ENCODE measurements around the gene SNAI1. TPM values are rescaled to one million over a fixed set of nuclear protein-coding genes. Genes with fewer than 3 reads are reported as not detected.
"Not testable (repeated sequence)": the region's sequence is repeated elsewhere in the genome, so short reads cannot be mapped to it uniquely, and the experiment has no call there.

SNAI1 gene
- total and polyA plus RNA-seq, 12 donors: 0.28 to 13.2 (median 8.4) TPM

- DNase-seq: no peak
- Histone ChIP-seq H3K27ac (no peak overlapping the region), H3K27me3 (no peaks in the 10 kb centered on the region), H3K36me3 (replicated peaks in 1 of 2) (no peaks in the 10 kb centered on the region), H3K4me1 (replicated peaks in 1 of 2) (peaks cover 0 to 6% of the 10 kb centered on the region in 2 donors), H3K9me3 (replicated peaks in 1 of 3) (no peaks in the 10 kb centered on the region), H3K4me3 (no peak overlapping the region)
- 25 to 39% (median 34%) methylated on average over 2 of the region's 2 CpGs for WGBS, 4 donors
- intact Hi-C loops (cut with DNase I): loop anchor here (10.0 kb wide), 1 partner anchor 198 kb away; no protein-coding TSS in a partner anchor
- TF ChIP-seq, protein P1, sequence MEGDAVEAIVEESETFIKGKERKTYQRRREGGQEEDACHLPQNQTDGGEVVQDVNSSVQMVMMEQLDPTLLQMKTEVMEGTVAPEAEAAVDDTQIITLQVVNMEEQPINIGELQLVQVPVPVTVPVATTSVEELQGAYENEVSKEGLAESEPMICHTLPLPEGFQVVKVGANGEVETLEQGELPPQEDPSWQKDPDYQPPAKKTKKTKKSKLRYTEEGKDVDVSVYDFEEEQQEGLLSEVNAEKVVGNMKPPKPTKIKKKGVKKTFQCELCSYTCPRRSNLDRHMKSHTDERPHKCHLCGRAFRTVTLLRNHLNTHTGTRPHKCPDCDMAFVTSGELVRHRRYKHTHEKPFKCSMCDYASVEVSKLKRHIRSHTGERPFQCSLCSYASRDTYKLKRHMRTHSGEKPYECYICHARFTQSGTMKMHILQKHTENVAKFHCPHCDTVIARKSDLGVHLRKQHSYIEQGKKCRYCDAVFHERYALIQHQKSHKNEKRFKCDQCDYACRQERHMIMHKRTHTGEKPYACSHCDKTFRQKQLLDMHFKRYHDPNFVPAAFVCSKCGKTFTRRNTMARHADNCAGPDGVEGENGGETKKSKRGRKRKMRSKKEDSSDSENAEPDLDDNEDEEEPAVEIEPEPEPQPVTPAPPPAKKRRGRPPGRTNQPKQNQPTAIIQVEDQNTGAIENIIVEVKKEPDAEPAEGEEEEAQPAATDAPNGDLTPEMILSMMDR (IDR thresholded peaks at IDR 0.05): no peak
- no peak for TF ChIP-seq POLR2A (IDR thresholded peaks at IDR 0.05)
These were observed 6.2 kb upstream of the SNAI1 start for GRCh38 chr20:49976542-49976941.

GRCh38 chr20:49977740-49978139 is 5.0 kb upstream of the SNAI1 start:
- intact Hi-C loops (cut with DNase I): loop anchor here (2.0 to 10.0 kb wide), 2 partner anchors 93 to 197 kb away; no protein-coding TSS in a partner anchor
- H3K4me3 ChIP-seq; H3K36me3 ChIP-seq (replicated peaks in 1 of 2); H3K27ac ChIP-seq; H3K9me3 ChIP-seq (replicated peaks in 1 of 3); H3K27me3 ChIP-seq; DNase-seq: not testable (repeated sequence)
- 89 to 97% (median 91%) methylated on average over 2 of the region's 2 CpGs for WGBS, 4 donors
- peaks cover 7 to 13% of the 10 kb centered on the region in 2 donors for H3K4me1 ChIP-seq (replicated peaks in 1 of 2)

- TF ChIP-seq POLR2A (IDR thresholded peaks at IDR 0.05): no peak
- TF ChIP-seq, protein P1 (IDR thresholded peaks at IDR 0.05): no peak
- no peak for DNase-seq
- no peaks in the 10 kb centered on the region for H3K9me3 ChIP-seq (replicated peaks in 1 of 3)
- H3K27me3 ChIP-seq: no peaks in the 10 kb centered on the region
- no peak overlapping the region for H3K4me3 ChIP-seq
- H3K36me3 ChIP-seq (replicated peaks in 1 of 2): no peaks in the 10 kb centered on the region
- H3K27ac ChIP-seq: no peak overlapping the region
- WGBS, 4 donors: 62 to 72% (median 67%) methylated on average over 3 of the region's 3 CpGs
- H3K4me1 ChIP-seq (replicated peaks in 1 of 2): peaks cover 7 to 17% of the 10 kb centered on the region in 2 donors
- intact Hi-C loops (cut with DNase I): loop anchor here (1.0 to 10.0 kb wide), 3 partner anchors 92 to 196 kb away; no protein-coding TSS in a partner anchor
These were observed 4.1 kb upstream of the SNAI1 start for GRCh38 chr20:49978685-49979029.

GRCh38 chr20:49979030-49979832 is 3.5 kb upstream of the SNAI1 start:
- peaks cover 7 to 17% of the 10 kb centered on the region in 2 donors for H3K4me1 ChIP-seq (replicated peaks in 1 of 2)
- intact Hi-C loops (cut with DNase I): loop anchor here (1.0 to 10.0 kb wide), 3 partner anchors 92 to 196 kb away; no protein-coding TSS in a partner anchor
- H3K9me3 ChIP-seq (replicated peaks in 1 of 3): no peaks in the 10 kb centered on the region
- DNase-seq: peak in 2 of 7 donors; percentile 31 to 53
- no peak overlapping the region for H3K27ac ChIP-seq
- H3K27me3 ChIP-seq: no peaks in the 10 kb centered on the region
- no peaks in the 10 kb centered on the region for H3K36me3 ChIP-seq (replicated peaks in 1 of 2)
- H3K4me3 ChIP-seq: peak overlapping the region in 1 of 4 donors; percentile 38
- WGBS, 4 donors: 19 to 40% (median 29%) methylated on average over 14 to 37 of the region's 37 CpGs
- TF ChIP-seq POLR2A (IDR thresholded peaks at IDR 0.05): peak in 1 of 2 donors; percentile 25
- TF ChIP-seq, protein P1 (IDR thresholded peaks at IDR 0.05): peak; percentile 97 to 100 (median 99)
